KMS-11 (cell line): ENCODE results near the gene ADAMTS14.

ENCODE experiments used
- H2AFZ ChIP-seq: fragments of 200-600 bp; sonication (generic); 2 replicates; pipeline ENCODE4 v1.6.1; 2016; ENCODE audit warnings: antibody characterized with exemption, mixed run types, low read depth
- H3K27ac ChIP-seq: fragments of 200-600 bp; sonication (generic); 2 replicates; pipeline ENCODE4 v1.6.1; 2016; ENCODE audit warnings: mild to moderate bottlenecking, mixed run types
- H3K27me3 ChIP-seq: fragments of 200-600 bp; sonication (generic); 2 replicates; pipeline ENCODE4 v1.6.1; 2017; ENCODE audit warnings: mild to moderate bottlenecking, low read depth, mixed run types, moderate library complexity; ENCODE audit not compliant: insufficient read depth
- H3K36me3 ChIP-seq: fragments of 200-600 bp; sonication (generic); 2 replicates; pipeline ENCODE4 v1.6.1; 2017; ENCODE audit warnings: mild to moderate bottlenecking, mixed run types; ENCODE audit not compliant: insufficient read depth
- H3K4me1 ChIP-seq: fragments of 200-600 bp; sonication (generic); 2 replicates; pipeline ENCODE4 v1.6.1; 2016; ENCODE audit warnings: mild to moderate bottlenecking, low read depth, mixed run types; ENCODE audit not compliant: poor library complexity, severe bottlenecking
- H3K4me2 ChIP-seq: fragments of 200-600 bp; sonication (generic); 2 replicates; pipeline ENCODE4 v1.7.0; 2016; ENCODE audit warnings: mild to moderate bottlenecking, mixed run types
- H3K4me3 ChIP-seq: fragments of 200-600 bp; sonication (generic); IDR thresholded peaks from 2 replicates; pipeline ENCODE4 v1.6.1; 2017; ENCODE audit warnings: low read depth, low read length, mixed read lengths; ENCODE audit not compliant: insufficient read depth
- H3K79me2 ChIP-seq: fragments of 200-600 bp; sonication (generic); 2 replicates; pipeline ENCODE4 v1.6.1; 2016; ENCODE audit warnings: low read depth, mixed run types; ENCODE audit not compliant: insufficient read depth
- H3K9ac ChIP-seq: fragments of 200-600 bp; sonication (generic); 2 replicates; pipeline ENCODE4 v1.6.1; 2016; ENCODE audit warnings: mild to moderate bottlenecking, mixed run types
- H4K20me1 ChIP-seq: fragments of 200-600 bp; sonication (generic); 2 replicates; pipeline ENCODE4 v1.6.1; 2016; ENCODE audit warnings: mild to moderate bottlenecking, mixed run types; ENCODE audit not compliant: insufficient read depth
- CTCF ChIP-seq: fragments of 200-600 bp; sonication (generic); conservative IDR thresholded peaks from 2 replicates; pipeline ENCODE4 v1.6.1; 2017; ENCODE audit warnings: low read depth, mild to moderate bottlenecking, antibody characterized with exemption, low read length, moderate library complexity, mixed read lengths

The ADAMTS14 gene

GRCh38 chr10:70714245-70714644 lies 41.9 kb downstream of the ADAMTS14 start:
- H3K27ac ChIP-seq, result no peak overlapping the region
- H3K4me3 ChIP-seq, result no peak overlapping the region
- H3K36me3 ChIP-seq, result no peaks in the 10 kb centered on the region
- H3K79me2 ChIP-seq, result no peaks in the 10 kb centered on the region
- H3K9ac ChIP-seq, result no peak overlapping the region
- H3K4me2 ChIP-seq, result no peak overlapping the region
- H3K4me1 ChIP-seq, result no peaks in the 10 kb centered on the region
- no peaks in the 10 kb centered on the region for H4K20me1 ChIP-seq
- no peak overlapping the region for H2AFZ ChIP-seq
- no peaks in the 10 kb centered on the region for H3K27me3 ChIP-seq
- TF ChIP-seq CTCF, result no peak

- Histone ChIP-seq H3K36me3 (no peaks in the 10 kb centered on the region), H3K4me2 (no peak overlapping the region), H2AFZ (no peak overlapping the region), H3K4me1 (no peaks in the 10 kb centered on the region), H3K79me2 (no peaks in the 10 kb centered on the region), H3K27ac (no peak overlapping the region), H3K9ac (no peak overlapping the region), H4K20me1 (no peaks in the 10 kb centered on the region), H3K27me3 (no peaks in the 10 kb centered on the region), H3K4me3 (no peak overlapping the region)
- no peak for TF ChIP-seq CTCF
Measured at GRCh38 chr10:70714951-70715350, 42.6 kb downstream of the ADAMTS14 start.

GRCh38 chr10:70715853-70716795 lies 43.8 kb downstream of the ADAMTS14 start:
- Histone ChIP-seq H3K27me3 (no peaks in the 10 kb centered on the region), H3K4me2 (no peak overlapping the region), H3K79me2 (no peaks in the 10 kb centered on the region), H2AFZ (no peak overlapping the region), H3K4me1 (no peaks in the 10 kb centered on the region), H3K4me3 (no peak overlapping the region), H4K20me1 (no peaks in the 10 kb centered on the region), H3K9ac (no peak overlapping the region), H3K27ac (no peak overlapping the region), H3K36me3 (no peaks in the 10 kb centered on the region)
- no peak for TF ChIP-seq CTCF

GRCh38 chr10:70722820-70723424 lies 50.6 kb downstream of the ADAMTS14 start:
- Histone ChIP-seq H3K4me1 (no peaks in the 10 kb centered on the region), H3K9ac (no peak overlapping the region), H3K27me3 (0 out of 2 replicates have a peak, but pooled peaks cover 2% of the 10 kb centered on the region), H3K36me3 (no peaks in the 10 kb centered on the region), H3K4me2 (no peak overlapping the region), H4K20me1 (no peaks in the 10 kb centered on the region), H2AFZ (no peak overlapping the region), H3K4me3 (no peak overlapping the region), H3K27ac (no peak overlapping the region), H3K79me2 (no peaks in the 10 kb centered on the region)
- no peak for TF ChIP-seq CTCF
